Ascending aorta (tissue), 2 donors: ENCODE measurements around the gene RSU1. TPM values are rescaled to one million over a fixed set of nuclear protein-coding genes. Genes with fewer than 3 reads are reported as not detected.

Experiments
- DNase-seq, 2 donors: peaks; one replicate each; pipeline ENCODE4 v3.0.0-alpha.2; 2019; ENCODE audit warnings: low spot score in 2 of 2
- H3K27ac ChIP-seq, 2 donors: fragments of 200-600 bp; sonication (generic); one replicate each; pipeline ENCODE4 v1.5.1; 2016 to 2017; ENCODE audit warnings: mild to moderate bottlenecking in 1 of 2
- H3K27me3 ChIP-seq: fragments of 200-600 bp; sonication (generic); one replicate; pipeline ENCODE4 v1.5.1; 2017
- H3K36me3 ChIP-seq, 2 donors: fragments of 200-600 bp; sonication (generic); one replicate each; pipeline ENCODE4 v1.5.1; 2016
- H3K4me1 ChIP-seq, 2 donors: fragments of 200-600 bp; sonication (generic); one replicate each; pipeline ENCODE4 v1.5.1; 2016 to 2017; ENCODE audit warnings: mild to moderate bottlenecking in 1 of 2
- H3K4me3 ChIP-seq, 2 donors: fragments of 200-600 bp; sonication (generic); one replicate each; pipeline ENCODE4 v1.5.1; 2016 to 2017; ENCODE audit warnings: mild to moderate bottlenecking in 1 of 2
- H3K9me3 ChIP-seq, 2 donors: fragments of 200-600 bp; sonication (generic); one replicate each; pipeline ENCODE4 v1.5.1; 2016
- intact Hi-C: fragments of 100-400 bp; cut with DNase I; formaldehyde crosslinking; loops from one replicate; pipeline ENCODE4 v1.15.1; 2023
- total RNA-seq: library from RNA; depleted of rRNA; stranded (reverse); fragments of >200 nt; gene quantifications from one replicate; pipeline ENCODE4 v1.1.0, GENCODE V29; 2016
- TF ChIP-seq, protein P1 (sequence below), 3 experiments: fragments of 200-600 bp in 2 of 3; fragments of 450-650 bp in 1 of 3; sonication (generic) in 2 of 3; IDR thresholded peaks; one replicate each; pipeline ENCODE4 v1.5.1; 2016 to 2019; ENCODE audit warnings: antibody characterized with exemption in 3 of 3, mild to moderate bottlenecking in 1 of 3, moderate library complexity in 1 of 3

Gene RSU1
- total RNA-seq, 1 donor from 2014 or later = 82.2 TPM

DNA sequence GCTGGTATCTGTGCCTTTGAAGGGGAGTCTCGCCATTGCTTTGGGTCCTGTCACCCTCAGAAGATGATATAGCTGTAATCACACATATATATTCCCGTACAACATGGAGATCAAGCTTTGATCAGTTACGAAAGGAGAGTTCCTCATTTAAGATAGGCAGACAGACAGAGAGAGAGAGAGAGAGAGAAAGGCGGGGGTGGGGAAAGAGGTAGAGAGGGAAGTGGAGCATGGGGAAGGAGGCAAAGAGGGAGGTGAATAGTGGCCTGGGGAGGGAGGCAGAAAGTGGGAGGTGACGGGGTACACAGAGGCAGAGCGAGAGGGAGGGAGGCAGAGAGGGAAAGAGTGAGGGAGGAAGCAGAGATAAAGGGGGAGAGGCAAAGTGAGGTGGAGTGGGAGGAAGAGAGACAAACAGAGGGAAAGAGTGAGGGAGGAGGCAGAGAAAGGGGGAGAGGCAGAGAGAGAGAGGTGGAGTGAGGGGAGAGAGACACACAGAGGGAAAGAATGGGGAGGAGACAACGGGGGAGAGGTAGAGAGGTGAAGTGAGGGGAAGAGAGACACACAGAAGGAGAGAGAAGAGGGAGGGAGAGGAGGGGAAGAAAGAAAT, 250.9 kb downstream of the RSU1 start:
- TF ChIP-seq, protein P1, sequence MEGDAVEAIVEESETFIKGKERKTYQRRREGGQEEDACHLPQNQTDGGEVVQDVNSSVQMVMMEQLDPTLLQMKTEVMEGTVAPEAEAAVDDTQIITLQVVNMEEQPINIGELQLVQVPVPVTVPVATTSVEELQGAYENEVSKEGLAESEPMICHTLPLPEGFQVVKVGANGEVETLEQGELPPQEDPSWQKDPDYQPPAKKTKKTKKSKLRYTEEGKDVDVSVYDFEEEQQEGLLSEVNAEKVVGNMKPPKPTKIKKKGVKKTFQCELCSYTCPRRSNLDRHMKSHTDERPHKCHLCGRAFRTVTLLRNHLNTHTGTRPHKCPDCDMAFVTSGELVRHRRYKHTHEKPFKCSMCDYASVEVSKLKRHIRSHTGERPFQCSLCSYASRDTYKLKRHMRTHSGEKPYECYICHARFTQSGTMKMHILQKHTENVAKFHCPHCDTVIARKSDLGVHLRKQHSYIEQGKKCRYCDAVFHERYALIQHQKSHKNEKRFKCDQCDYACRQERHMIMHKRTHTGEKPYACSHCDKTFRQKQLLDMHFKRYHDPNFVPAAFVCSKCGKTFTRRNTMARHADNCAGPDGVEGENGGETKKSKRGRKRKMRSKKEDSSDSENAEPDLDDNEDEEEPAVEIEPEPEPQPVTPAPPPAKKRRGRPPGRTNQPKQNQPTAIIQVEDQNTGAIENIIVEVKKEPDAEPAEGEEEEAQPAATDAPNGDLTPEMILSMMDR (IDR thresholded peaks at IDR 0.05) = no peak
- H3K36me3 ChIP-seq = no peaks in the 10 kb centered on the region

GRCh38 chr10:16565604-16566003, 251.6 kb downstream of the RSU1 start:
- Histone ChIP-seq H3K4me3 (no peak overlapping the region), H3K9me3 (no peaks in the 10 kb centered on the region), H3K27ac (no peak overlapping the region), H3K27me3 (no peaks in the 10 kb centered on the region), H3K36me3 (no peaks in the 10 kb centered on the region), H3K4me1 (no peaks in the 10 kb centered on the region)
- no peak for DNase-seq
- TF ChIP-seq, protein P1 (IDR thresholded peaks at IDR 0.05) = no peak
- intact Hi-C loops = no loop called here

More for the DNA sequence above, 250.9 kb downstream of the RSU1 start:
- intact Hi-C loops = no loop called here
- H3K4me1 ChIP-seq = no peaks in the 10 kb centered on the region
- DNase-seq = no peak
- no peak overlapping the region for H3K4me3 ChIP-seq
- H3K27ac ChIP-seq = no peak overlapping the region
- H3K9me3 ChIP-seq = no peaks in the 10 kb centered on the region
- no peaks in the 10 kb centered on the region for H3K27me3 ChIP-seq

DNA sequence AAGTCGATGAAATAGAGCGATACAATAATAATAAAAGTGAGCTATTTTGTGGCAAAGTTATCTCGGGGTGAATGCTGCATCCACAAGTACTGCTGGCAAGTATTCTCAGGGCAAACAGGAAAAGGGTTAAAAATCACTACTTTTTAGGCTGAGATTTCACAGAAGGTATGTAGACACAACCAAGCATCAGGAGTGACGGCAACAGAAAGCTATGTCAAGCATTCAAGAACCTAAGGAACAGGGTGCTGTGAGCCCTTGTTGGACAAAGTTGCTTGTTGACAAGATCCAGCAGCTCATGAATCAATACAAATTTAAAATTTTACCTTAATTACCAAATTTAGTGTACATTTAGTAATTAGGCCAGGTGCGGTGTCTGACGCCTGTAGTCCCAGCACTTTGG, 254.3 kb downstream of the RSU1 start:
- no peaks in the 10 kb centered on the region for H3K27me3 ChIP-seq
- no peaks in the 10 kb centered on the region for H3K4me1 ChIP-seq
- no peak overlapping the region for H3K4me3 ChIP-seq
- no peak overlapping the region for H3K27ac ChIP-seq
- DNase-seq = no peak
- peaks cover 0 to 10% of the 10 kb centered on the region in 2 donors for H3K9me3 ChIP-seq
- TF ChIP-seq, protein P1 (IDR thresholded peaks at IDR 0.05) = no peak
- no peaks in the 10 kb centered on the region for H3K36me3 ChIP-seq
- intact Hi-C loops = no loop called here

DNA sequence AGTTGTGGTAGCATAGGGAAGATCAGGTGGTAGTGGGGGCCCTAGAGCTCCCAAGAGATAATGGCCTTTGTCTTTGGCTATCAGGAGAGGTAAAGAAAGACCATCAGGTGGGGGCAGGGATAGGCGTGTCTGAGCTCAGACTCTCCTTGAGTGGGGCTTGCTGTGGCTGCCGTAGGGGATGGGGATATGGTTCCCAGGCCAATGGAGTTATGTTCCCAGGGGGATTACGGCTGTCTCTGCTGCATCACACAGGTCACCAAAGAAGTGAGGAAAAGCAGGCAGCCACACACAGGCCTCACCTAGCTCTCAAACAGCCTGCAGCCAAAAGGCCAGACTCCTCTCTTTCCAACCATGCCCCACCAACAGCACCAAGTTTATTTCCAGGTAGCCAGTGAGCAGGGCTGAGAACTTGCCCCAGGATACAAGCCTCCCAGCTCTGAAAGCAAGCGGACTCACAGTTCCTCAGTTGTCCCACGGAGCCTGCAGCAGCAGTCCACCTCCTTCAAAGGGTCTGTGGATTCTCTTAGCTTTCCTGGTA, 257.9 kb downstream of the RSU1 start:
- no peak for DNase-seq
- Histone ChIP-seq H3K4me1 (no peaks in the 10 kb centered on the region), H3K9me3 (peaks cover 0 to 14% of the 10 kb centered on the region in 2 donors), H3K27me3 (no peaks in the 10 kb centered on the region), H3K27ac (no peak overlapping the region), H3K36me3 (no peaks in the 10 kb centered on the region), H3K4me3 (no peak overlapping the region)
- TF ChIP-seq, protein P1 (IDR thresholded peaks at IDR 0.05) = no peak
- intact Hi-C loops = no loop called here

DNA sequence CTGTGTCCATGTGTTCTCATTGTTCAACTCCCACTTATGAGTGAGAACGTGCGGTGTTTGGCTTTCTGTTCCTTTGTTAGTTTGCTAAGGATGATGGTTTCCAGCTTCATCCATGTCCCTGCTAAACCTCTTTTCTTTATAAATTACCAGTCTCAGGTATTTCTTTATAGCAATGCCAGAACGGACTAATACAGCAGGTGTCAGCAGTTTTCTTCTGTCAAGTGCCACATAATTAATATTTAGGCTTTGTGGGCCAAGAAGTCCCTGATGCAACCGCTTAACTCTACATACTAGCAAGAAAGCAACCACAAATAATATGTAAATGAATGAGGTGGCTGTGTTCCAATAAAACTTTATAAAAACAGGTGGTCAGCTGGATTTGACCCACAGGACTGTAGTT, 269.3 kb downstream of the RSU1 start:
- intact Hi-C loops = loop anchor here (10.0 kb wide), 1 partner anchor 1123 kb away; no protein-coding TSS in a partner anchor
- TF ChIP-seq, protein P1 (IDR thresholded peaks at IDR 0.05) = no peak
- H3K9me3 ChIP-seq = no peaks in the 10 kb centered on the region
- H3K27ac ChIP-seq = no peak overlapping the region
- DNase-seq = no peak
- H3K27me3 ChIP-seq = no peaks in the 10 kb centered on the region
- no peaks in the 10 kb centered on the region for H3K36me3 ChIP-seq
- no peak overlapping the region for H3K4me3 ChIP-seq
- no peaks in the 10 kb centered on the region for H3K4me1 ChIP-seq
